A673 (cell line): ENCODE measurements around the gene PBOV1. TPM values are rescaled to one million over a fixed set of nuclear protein-coding genes. Genes with fewer than 3 reads are reported as not detected.

Source experiments
- BruUV-seq: library from RNA; stranded (reverse); fragments of 400-500 nt; replicated peaks from 2 replicates; lab custom pipeline; 2021; lab: Mats Ljungman, UMichigan
- CTCF ChIA-PET: fragments of 300-600 bp; sonication (Branson Sonifier 250); formaldehyde crosslinking; loops from one replicate; lab custom pipeline; 2022; ENCODE audit warnings: antibody characterized with exemption; lab: Charles Lee
- POLR2A ChIA-PET: fragments of 300-600 bp; sonication (Branson Sonifier 250); formaldehyde crosslinking; loops from one replicate; lab custom pipeline; 2022; ENCODE audit warnings: antibody characterized with exemption; ENCODE audit not compliant: low non-redundant PET; lab: Charles Lee
- DNase-seq: peaks from one replicate; pipeline ENCODE4 v3.0.0-alpha.2; 2015; ENCODE audit warnings: low spot score
- H3K27ac ChIP-seq: fragments of 200-600 bp; sonication (generic); 2 replicates; pipeline ENCODE4 v1.5.1; 2016; ENCODE audit warnings: mixed run types, low read depth, mild to moderate bottlenecking, mixed read lengths, antibody characterized with exemption, low read length; ENCODE audit not compliant: poor library complexity, severe bottlenecking
- H3K27me3 ChIP-seq: fragments of 200-600 bp; sonication (generic); replicated peaks from 2 replicates; pipeline ENCODE4 v1.6.1; 2017; ENCODE audit warnings: mixed run types, low read depth, mild to moderate bottlenecking, mixed read lengths, antibody characterized with exemption, low read length; ENCODE audit not compliant: insufficient read depth, poor library complexity
- H3K36me3 ChIP-seq: fragments of 200-600 bp; sonication (generic); 2 replicates; pipeline ENCODE4 v1.6.1; 2016; ENCODE audit warnings: mixed run types, mild to moderate bottlenecking, mixed read lengths, antibody characterized with exemption, low read length; ENCODE audit not compliant: insufficient read depth, poor library complexity, severe bottlenecking
- H3K4me1 ChIP-seq: fragments of 200-600 bp; sonication (generic); 2 replicates; pipeline ENCODE4 v1.6.1; 2017; ENCODE audit warnings: mixed run types, mild to moderate bottlenecking, mixed read lengths, antibody characterized with exemption, low read length; ENCODE audit not compliant: insufficient read depth, poor library complexity, severe bottlenecking
- H3K4me3 ChIP-seq: fragments of 200-600 bp; sonication (generic); 2 replicates; pipeline ENCODE4 v1.5.1; 2016; ENCODE audit warnings: low read depth, mixed run types, mild to moderate bottlenecking, mixed read lengths, low read length; ENCODE audit not compliant: poor library complexity, severe bottlenecking
- H3K9me3 ChIP-seq: fragments of 200-600 bp; sonication (generic); 2 replicates; pipeline ENCODE4 v1.6.1; 2016; ENCODE audit warnings: mixed run types, low read depth, mild to moderate bottlenecking, mixed read lengths, antibody characterized with exemption, low read length; ENCODE audit not compliant: poor library complexity, severe bottlenecking
- CTCF ChIP-seq: fragments of 300-800, 200-600 bp; sonication (generic); conservative IDR thresholded peaks from 2 replicates; pipeline ENCODE4 v1.5.1; 2017; ENCODE audit warnings: low read depth, mild to moderate bottlenecking, antibody characterized with exemption, low read length, moderate library complexity, mixed read lengths
- EZH2 ChIP-seq: fragments of 200-600 bp; sonication (generic); IDR thresholded peaks from 2 replicates; pipeline ENCODE4 v1.6.1; 2017; ENCODE audit warnings: borderline replicate concordance, low read depth, mild to moderate bottlenecking, mixed read lengths, antibody characterized with exemption, low read length; ENCODE audit not compliant: poor library complexity, severe bottlenecking
- intact Hi-C: fragments of 100-400 bp; cut with micrococcal nuclease; formaldehyde crosslinking; loops from one replicate; pipeline ENCODE4 v1.10.0; 2022; ENCODE audit not compliant: unreplicated experiment
- total RNA-seq: library from RNA; stranded (reverse); gene quantifications from 2 replicates; pipeline ENCODE4 v1.2.3, GENCODE V29; 2021

Gene PBOV1
- total RNA-seq, 1 experiment from 2014 or later: not detected

DNA sequence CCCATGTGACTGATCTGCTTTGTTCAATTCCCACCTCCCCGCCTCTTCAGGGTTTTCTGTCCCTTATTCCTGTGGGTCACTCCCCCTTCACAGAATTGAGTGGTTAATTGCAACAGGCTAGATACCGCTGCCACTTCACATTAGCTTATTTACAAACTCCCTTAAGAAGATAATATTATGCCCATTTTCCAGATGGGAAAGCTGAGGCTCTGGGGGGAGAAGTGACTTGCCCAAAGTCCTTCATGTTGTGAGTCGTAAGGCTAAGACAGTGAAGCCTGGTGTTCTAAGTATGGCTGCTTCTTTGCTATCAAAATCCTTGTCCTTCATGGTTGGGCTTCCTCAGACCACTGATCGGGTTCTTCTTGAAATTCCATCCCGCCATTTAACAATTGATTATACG lies 39.9 kb upstream of the PBOV1 start:
- Histone ChIP-seq H3K9me3 (no peaks in the 10 kb centered on the region), H3K27ac (no peak overlapping the region), H3K27me3 (peaks cover 9% of the 10 kb centered on the region), H3K4me1 (no peaks in the 10 kb centered on the region), H3K36me3 (no peaks in the 10 kb centered on the region), H3K4me3 (no peak overlapping the region)
- DNase-seq: no peak
- intact Hi-C loops: no loop called here
- no TSS peak for BruUV-seq
- ChIA-PET CTCF (no interaction called here), POLR2A (no interaction called here)
- TF ChIP-seq CTCF: no peak
- no peak for TF ChIP-seq EZH2

DNA sequence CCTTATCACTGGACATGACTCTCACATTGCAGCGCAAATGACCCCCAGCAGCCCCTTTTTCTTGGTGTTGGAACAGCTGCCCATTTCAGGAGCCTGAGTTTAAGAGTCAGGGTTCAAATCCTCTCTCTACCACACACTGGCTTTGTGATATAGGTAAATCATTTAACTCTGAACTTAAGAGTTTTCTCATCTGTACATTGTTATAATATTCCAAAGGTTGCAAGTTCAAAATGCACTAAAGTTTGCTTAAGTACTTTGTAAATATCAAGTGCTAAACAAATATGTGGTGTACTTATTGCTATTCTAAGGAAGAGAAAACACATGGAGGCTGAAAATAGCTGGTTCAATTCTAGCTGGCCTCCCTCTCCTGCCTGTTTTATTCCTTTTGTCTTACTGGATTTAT lies 39.3 kb upstream of the PBOV1 start:
- no peak overlapping the region for H3K27ac ChIP-seq
- intact Hi-C loops: no loop called here
- TF ChIP-seq CTCF: no peak
- DNase-seq: no peak
- no peak overlapping the region for H3K4me3 ChIP-seq
- no TSS peak for BruUV-seq
- H3K36me3 ChIP-seq: no peaks in the 10 kb centered on the region
- no peaks in the 10 kb centered on the region for H3K9me3 ChIP-seq
- POLR2A ChIA-PET: no interaction called here
- no peaks in the 10 kb centered on the region for H3K4me1 ChIP-seq
- CTCF ChIA-PET: no interaction called here
- peaks cover 9% of the 10 kb centered on the region for H3K27me3 ChIP-seq

GRCh38 chr6:138255443-138255842 lies 37.2 kb upstream of the PBOV1 start:
- Histone ChIP-seq H3K27me3 (no peaks in the 10 kb centered on the region), H3K4me1 (no peaks in the 10 kb centered on the region), H3K9me3 (no peaks in the 10 kb centered on the region), H3K4me3 (no peak overlapping the region), H3K36me3 (no peaks in the 10 kb centered on the region), H3K27ac (no peak overlapping the region)
- ChIA-PET CTCF (no interaction called here), POLR2A (no interaction called here)
- no peak for TF ChIP-seq CTCF
- no TSS peak for BruUV-seq
- intact Hi-C loops: no loop called here
- DNase-seq: no peak
